CD4-positive, CD25-positive, alpha-beta regulatory T cell (primary cell): ENCODE results near the gene ANO6. TPM values are rescaled to one million over a fixed set of nuclear protein-coding genes. Genes with fewer than 3 reads are reported as not detected.

Experiments used
- ATAC-seq, 2 donors: fragments of 150-1000 bp; cut with Tn5 transposase; one replicate each; pipeline ENCODE4 v1.10.0; 2021; ENCODE audit warnings: low read depth in 2 of 2, moderate number of reproducible peaks in 2 of 2, moderate library complexity in 1 of 2
- DNase-seq, 3 donors: peaks; one replicate each; pipeline versions ENCODE4 v3.0.0 to v3.0.0-alpha.2; 2012 to 2022; ENCODE audit warnings: mixed read lengths in 1 of 3
- H3K27ac ChIP-seq: one replicate; pipeline ENCODE4 v1.7.0; 2013; ENCODE audit warnings: mild to moderate bottlenecking, low read length; ENCODE audit not compliant: insufficient read depth, poor library complexity, severe bottlenecking
- H3K27me3 ChIP-seq: one replicate; pipeline ENCODE4 v1.7.0; 2013; ENCODE audit warnings: low read length; ENCODE audit not compliant: control insufficient read depth, insufficient read depth
- H3K36me3 ChIP-seq: one replicate; pipeline ENCODE4 v1.7.0; 2013; ENCODE audit warnings: mild to moderate bottlenecking, low read length, moderate library complexity; ENCODE audit not compliant: control insufficient read depth, insufficient read depth
- H3K4me1 ChIP-seq: 2 replicates; pipeline ENCODE4 v1.7.0; 2013; ENCODE audit warnings: mild to moderate bottlenecking, low read length; ENCODE audit not compliant: insufficient read depth, control insufficient read depth, poor library complexity, severe bottlenecking
- H3K4me3 ChIP-seq: one replicate; pipeline ENCODE4 v1.7.0; 2013; ENCODE audit warnings: low read depth, mild to moderate bottlenecking, low read length, moderate library complexity
- H3K9me3 ChIP-seq, 2 experiments: 1 replicate in 1 of 2; 2 replicates in 1 of 2; pipeline ENCODE4 v1.7.0; 2013; ENCODE audit warnings: low read length in 2 of 2, mild to moderate bottlenecking in 1 of 2, moderate library complexity in 1 of 2; ENCODE audit not compliant: control insufficient read depth in 2 of 2
- H3K27ac Mint-ChIP-seq, 3 donors: one replicate each; pipeline ENCODE4 v1.8.0; 2020 to 2022; ENCODE audit warnings: mild to moderate bottlenecking in 3 of 3, mixed read lengths in 3 of 3, moderate library complexity in 2 of 3
- H3K27me3 Mint-ChIP-seq: one replicate; pipeline ENCODE4 v1.8.0; 2022; ENCODE audit warnings: mild to moderate bottlenecking, mixed read lengths
- H3K36me3 Mint-ChIP-seq: one replicate; pipeline ENCODE4 v1.8.0; 2020; ENCODE audit warnings: mixed read lengths
- H3K4me1 Mint-ChIP-seq, 4 donors: one replicate each; pipeline ENCODE4 v1.8.0; 2020 to 2022; ENCODE audit warnings: mixed read lengths in 4 of 4, mild to moderate bottlenecking in 1 of 4
- H3K4me3 Mint-ChIP-seq, 4 donors: one replicate each; pipeline ENCODE4 v1.8.0; 2020 to 2022; ENCODE audit warnings: mild to moderate bottlenecking in 4 of 4, mixed read lengths in 4 of 4, moderate library complexity in 3 of 4
- H3K9me3 Mint-ChIP-seq, 7 donors: one replicate each; pipeline ENCODE4 v1.8.0; 2020 to 2022; ENCODE audit warnings: mixed read lengths in 7 of 7, mild to moderate bottlenecking in 3 of 7, moderate library complexity in 2 of 7
- polyA plus RNA-seq, 4 donors: library from polyadenylated mRNA; unstranded; fragments of 300-500 nt; fragmentation: Illumina TruSeq; gene quantifications; one replicate each; pipeline ENCODE4 v1.2.3, GENCODE V29; 2021
- total RNA-seq: library from RNA; stranded (reverse); gene quantifications from one replicate; pipeline ENCODE4 v1.2.3, GENCODE V29; 2022

The ANO6 gene
- total and polyA plus RNA-seq, 5 donors from 2014 or later, result 19.9 to 30.1 (median 24.7) TPM

- ATAC-seq (no peak), DNase-seq (no peak)
- H3K4me1 Mint-ChIP-seq, result peaks cover 6 to 27% (median 20%) of the 10 kb centered on the region in 4 donors
- Histone ChIP-seq H3K27ac (no peak overlapping the region), H3K36me3 (peaks cover 5% of the 10 kb centered on the region), H3K9me3 (peaks cover 0 to 3% of the 10 kb centered on the region in 2 experiments), H3K4me3 (no peak overlapping the region), H3K27me3 (no peaks in the 10 kb centered on the region), H3K4me1 (no peaks in the 10 kb centered on the region)
- H3K4me3 Mint-ChIP-seq, result no peak overlapping the region
- H3K27ac Mint-ChIP-seq, result no peak overlapping the region
- peaks cover 16% of the 10 kb centered on the region for H3K36me3 Mint-ChIP-seq
- no peaks in the 10 kb centered on the region for H3K27me3 Mint-ChIP-seq
- peaks cover 0 to 2% (median 0%) of the 10 kb centered on the region in 7 donors for H3K9me3 Mint-ChIP-seq
These were observed 69.8 kb downstream of the ANO6 start for GRCh38 chr12:45285717-45286116.

- Histone ChIP-seq H3K9me3 (no peaks in the 10 kb centered on the region), H3K27ac (no peak overlapping the region), H3K36me3 (peaks cover 2% of the 10 kb centered on the region), H3K27me3 (no peaks in the 10 kb centered on the region), H3K4me1 (no peaks in the 10 kb centered on the region), H3K4me3 (no peak overlapping the region)
- no peak for DNase-seq
- Mint-ChIP-seq H3K36me3 (peaks cover 15% of the 10 kb centered on the region), H3K27me3 (no peaks in the 10 kb centered on the region), H3K4me3 (no peak overlapping the region), H3K27ac (peak overlapping the region in 1 of 3 donors; percentile 1), H3K9me3 (no peaks in the 10 kb centered on the region), H3K4me1 (peaks cover 6 to 28% (median 20%) of the 10 kb centered on the region in 4 donors)
- ATAC-seq, result no peak
These were observed 70.7 kb downstream of the ANO6 start for GRCh38 chr12:45286621-45287020.

GRCh38 chr12:45289245-45290215 lies 73.6 kb downstream of the ANO6 start:
- no peak for DNase-seq
- no peak overlapping the region for H3K4me3 Mint-ChIP-seq
- no peak for ATAC-seq

GRCh38 chr12:45290216-45290605 lies 74.3 kb downstream of the ANO6 start:
- Histone ChIP-seq H3K36me3 (no peaks in the 10 kb centered on the region), H3K27me3 (no peaks in the 10 kb centered on the region), H3K4me1 (no peaks in the 10 kb centered on the region), H3K4me3 (no peak overlapping the region), H3K9me3 (no peaks in the 10 kb centered on the region), H3K27ac (no peak overlapping the region)
- no peak for ATAC-seq
- no peak for DNase-seq
- H3K27me3 Mint-ChIP-seq, result no peaks in the 10 kb centered on the region
- H3K27ac Mint-ChIP-seq, result no peak overlapping the region
- peaks cover 13 to 25% (median 14%) of the 10 kb centered on the region in 4 donors for H3K4me1 Mint-ChIP-seq
- H3K36me3 Mint-ChIP-seq, result peaks cover 8% of the 10 kb centered on the region
- no peaks in the 10 kb centered on the region for H3K9me3 Mint-ChIP-seq
- no peak overlapping the region for H3K4me3 Mint-ChIP-seq

More at GRCh38 chr12:45289245-45290215, 73.6 kb downstream of the ANO6 start:
- H3K36me3 Mint-ChIP-seq, result peaks cover 6% of the 10 kb centered on the region
- Histone ChIP-seq H3K27me3 (no peaks in the 10 kb centered on the region), H3K27ac (no peak overlapping the region), H3K4me3 (no peak overlapping the region), H3K36me3 (no peaks in the 10 kb centered on the region), H3K9me3 (no peaks in the 10 kb centered on the region), H3K4me1 (no peaks in the 10 kb centered on the region)
- no peak overlapping the region for H3K27ac Mint-ChIP-seq
- H3K9me3 Mint-ChIP-seq, result no peaks in the 10 kb centered on the region
- H3K27me3 Mint-ChIP-seq, result no peaks in the 10 kb centered on the region
- peaks cover 15 to 27% (median 16%) of the 10 kb centered on the region in 4 donors for H3K4me1 Mint-ChIP-seq

GRCh38 chr12:45291518-45291917 lies 75.6 kb downstream of the ANO6 start:
- Mint-ChIP-seq H3K9me3 (no peaks in the 10 kb centered on the region), H3K36me3 (peaks cover 8% of the 10 kb centered on the region), H3K4me3 (no peak overlapping the region), H3K27me3 (no peaks in the 10 kb centered on the region), H3K4me1 (peaks cover 11 to 26% (median 13%) of the 10 kb centered on the region in 4 donors), H3K27ac (no peak overlapping the region)
- no peaks in the 10 kb centered on the region for H3K9me3 ChIP-seq
- H3K36me3 ChIP-seq, result no peaks in the 10 kb centered on the region
- DNase-seq (no peak), ATAC-seq (no peak)
- H3K4me1 ChIP-seq, result no peaks in the 10 kb centered on the region
- no peaks in the 10 kb centered on the region for H3K27me3 ChIP-seq
- no peak overlapping the region for H3K27ac ChIP-seq
- no peak overlapping the region for H3K4me3 ChIP-seq

GRCh38 chr12:45292486-45293195 lies 76.7 kb downstream of the ANO6 start:
- Mint-ChIP-seq H3K4me1 (peaks cover 9 to 23% (median 13%) of the 10 kb centered on the region in 4 donors), H3K9me3 (no peaks in the 10 kb centered on the region), H3K4me3 (no peak overlapping the region), H3K27ac (peak overlapping the region in 1 of 3 donors; percentile 43), H3K36me3 (peaks cover 8% of the 10 kb centered on the region), H3K27me3 (no peaks in the 10 kb centered on the region)
- H3K27me3 ChIP-seq, result no peaks in the 10 kb centered on the region
- DNase-seq (no peak), ATAC-seq (no peak)
- no peaks in the 10 kb centered on the region for H3K36me3 ChIP-seq
- H3K4me3 ChIP-seq, result no peak overlapping the region
- H3K27ac ChIP-seq, result no peak overlapping the region
- H3K9me3 ChIP-seq, result no peaks in the 10 kb centered on the region
- no peaks in the 10 kb centered on the region for H3K4me1 ChIP-seq

- H3K4me1 Mint-ChIP-seq, result peaks cover 4 to 28% (median 11%) of the 10 kb centered on the region in 4 donors
- H3K27ac Mint-ChIP-seq, result no peak overlapping the region
These were observed 79.0 kb downstream of the ANO6 start for GRCh38 chr12:45294906-45295305.

More at GRCh38 chr12:45294906-45295305, 79.0 kb downstream of the ANO6 start:
- Mint-ChIP-seq H3K4me3 (no peak overlapping the region), H3K9me3 (no peaks in the 10 kb centered on the region), H3K36me3 (peaks cover 8% of the 10 kb centered on the region), H3K27me3 (no peaks in the 10 kb centered on the region)
- H3K36me3 ChIP-seq, result no peaks in the 10 kb centered on the region
- H3K4me1 ChIP-seq, result no peaks in the 10 kb centered on the region
- H3K27ac ChIP-seq, result no peak overlapping the region
- no peak for DNase-seq
- no peaks in the 10 kb centered on the region for H3K27me3 ChIP-seq
- ATAC-seq, result no peak
- H3K4me3 ChIP-seq, result no peak overlapping the region
- H3K9me3 ChIP-seq, result no peaks in the 10 kb centered on the region
